Liver (tissue), 9 donors: Measurements from ENCODE around the gene PFN4. TPM values are rescaled to one million over a fixed set of nuclear protein-coding genes. Genes with fewer than 3 reads are reported as not detected.

Experiments
- DNase-seq: peaks from one replicate; pipeline ENCODE4 v3.0.0-alpha.2; 2017; ENCODE audit warnings: low spot score
- H3K27ac ChIP-seq, 2 donors: one replicate each; pipeline ENCODE4 v1.7.0; 2013; ENCODE audit warnings: inconsistent platforms in 2 of 2, low read length in 2 of 2, control low read depth in 1 of 2, low read depth in 1 of 2, mild to moderate bottlenecking in 1 of 2
- H3K27me3 ChIP-seq, 4 donors: one replicate each; pipeline versions ENCODE4 v1.6.1 to v1.7.0; 2013; ENCODE audit warnings: low read length in 3 of 4, inconsistent platforms in 1 of 4, mild to moderate bottlenecking in 1 of 4, moderate library complexity in 1 of 4; ENCODE audit not compliant: control insufficient read depth in 4 of 4, insufficient read depth in 4 of 4
- H3K36me3 ChIP-seq, 4 donors: one replicate each; pipeline versions ENCODE4 v1.6.1 to v1.7.0; 2013; ENCODE audit warnings: low read length in 3 of 4, mild to moderate bottlenecking in 3 of 4, low read depth in 1 of 4, moderate library complexity in 1 of 4; ENCODE audit not compliant: control insufficient read depth in 4 of 4, insufficient read depth in 3 of 4
- H3K4me1 ChIP-seq, 4 donors: one replicate each; pipeline versions ENCODE4 v1.6.1 to v1.7.0; 2013; ENCODE audit warnings: low read length in 3 of 4, mild to moderate bottlenecking in 3 of 4, moderate library complexity in 1 of 4; ENCODE audit not compliant: control insufficient read depth in 4 of 4, insufficient read depth in 4 of 4
- H3K4me3 ChIP-seq, 3 donors: one replicate each; pipeline versions ENCODE4 v1.6.1 to v1.7.0; 2013; ENCODE audit warnings: low read length in 3 of 3, control low read depth in 1 of 3, low read depth in 1 of 3, mild to moderate bottlenecking in 1 of 3
- H3K9ac ChIP-seq, 2 donors: one replicate each; pipeline ENCODE4 v1.7.0; 2013; ENCODE audit warnings: low read length in 2 of 2, mild to moderate bottlenecking in 2 of 2, moderate library complexity in 2 of 2, control low read depth in 1 of 2, low read depth in 1 of 2
- H3K9me3 ChIP-seq, 4 donors: one replicate each; pipeline versions ENCODE4 v1.6.1 to v1.7.0; 2013; ENCODE audit warnings: low read length in 3 of 4; ENCODE audit not compliant: control insufficient read depth in 4 of 4
- EGR1 ChIP-seq, 2 donors: IDR thresholded peaks; 2 replicates each; pipeline ENCODE4 v1.6.1; 2016 to 2018; ENCODE audit warnings: antibody characterized with exemption in 2 of 2, low read depth in 2 of 2
- FOXA1 ChIP-seq: IDR thresholded peaks from 2 replicates; pipeline ENCODE4 v1.6.1; 2016; ENCODE audit warnings: antibody characterized with exemption
- FOXA2 ChIP-seq: IDR thresholded peaks from 2 replicates; pipeline ENCODE4 v1.6.1; 2016; ENCODE audit warnings: antibody characterized with exemption
- GABPA ChIP-seq, 2 donors: IDR thresholded peaks in 1 of 2; conservative IDR thresholded peaks in 1 of 2; 2 replicates each; pipeline ENCODE4 v1.6.1; 2016; ENCODE audit warnings: antibody characterized with exemption in 2 of 2, mild to moderate bottlenecking in 1 of 2, moderate library complexity in 1 of 2
- HNF4A ChIP-seq, 2 donors: conservative IDR thresholded peaks; 2 replicates each; pipeline ENCODE4 v1.6.1; 2016; ENCODE audit warnings: antibody characterized with exemption in 2 of 2, mild to moderate bottlenecking in 2 of 2
- JUND ChIP-seq, 2 donors: IDR thresholded peaks; 2 replicates each; pipeline ENCODE4 v1.6.1; 2016; ENCODE audit warnings: antibody characterized with exemption in 2 of 2
- RAD21 ChIP-seq, 2 donors: IDR thresholded peaks; 2 replicates each; pipeline ENCODE4 v1.6.1; 2016; ENCODE audit warnings: antibody characterized with exemption in 2 of 2, mild to moderate bottlenecking in 2 of 2
- RXRA ChIP-seq, 2 donors: IDR thresholded peaks; 2 replicates each; pipeline ENCODE4 v1.6.1; 2017 to 2018; ENCODE audit warnings: antibody characterized with exemption in 2 of 2, mild to moderate bottlenecking in 1 of 2
- SP1 ChIP-seq: IDR thresholded peaks from 2 replicates; pipeline ENCODE4 v1.6.1; 2018; ENCODE audit warnings: antibody characterized with exemption, mild to moderate bottlenecking
- TAF1 ChIP-seq: conservative IDR thresholded peaks from 2 replicates; pipeline ENCODE4 v1.6.1; 2016; ENCODE audit warnings: antibody characterized with exemption, mild to moderate bottlenecking
- YY1 ChIP-seq: IDR thresholded peaks from 2 replicates; pipeline ENCODE4 v1.6.1; 2016; ENCODE audit warnings: antibody characterized with exemption, mild to moderate bottlenecking
- polyA plus RNA-seq, 2 donors: library from polyadenylated mRNA; stranded (reverse) in 1 of 2; unstranded in 1 of 2; fragments of 200-250 nt in 1 of 2; fragments of >200 nt in 1 of 2; fragmentation: Nextera tagmentation in 1 of 2; extraction: Ambion mirVana in 1 of 2; gene quantifications; one replicate each; pipeline versions ENCODE4 v1.2.1 to v1.2.3, GENCODE V29; 2013 to 2015
- total RNA-seq, 2 donors: library from RNA; depleted of rRNA; stranded (reverse); fragments of >200 nt; gene quantifications; one replicate each; pipeline ENCODE4 v1.2.3, GENCODE V29; 2014
- TF ChIP-seq, protein P1 (sequence below): IDR thresholded peaks from 2 replicates; pipeline ENCODE4 v1.6.1; 2016; ENCODE audit warnings: antibody characterized with exemption, mild to moderate bottlenecking
- TF ChIP-seq, protein P2 (sequence below): IDR thresholded peaks from 2 replicates; pipeline ENCODE4 v1.6.1; 2016; ENCODE audit warnings: antibody characterized with exemption
- TF ChIP-seq, protein P3 (sequence below): IDR thresholded peaks from 2 replicates; pipeline ENCODE4 v1.6.1; 2016; ENCODE audit warnings: antibody characterized with exemption
- donor health status: healthy.
- donor health status: healthy.
- donor health status: healthy.
- donor health status: healthy.
- donor health status: healthy.

Gene PFN4
- total and polyA plus RNA-seq, 4 donors, result 0.12 to 0.51 (median 0.40) TPM; not detected in 1

DNA sequence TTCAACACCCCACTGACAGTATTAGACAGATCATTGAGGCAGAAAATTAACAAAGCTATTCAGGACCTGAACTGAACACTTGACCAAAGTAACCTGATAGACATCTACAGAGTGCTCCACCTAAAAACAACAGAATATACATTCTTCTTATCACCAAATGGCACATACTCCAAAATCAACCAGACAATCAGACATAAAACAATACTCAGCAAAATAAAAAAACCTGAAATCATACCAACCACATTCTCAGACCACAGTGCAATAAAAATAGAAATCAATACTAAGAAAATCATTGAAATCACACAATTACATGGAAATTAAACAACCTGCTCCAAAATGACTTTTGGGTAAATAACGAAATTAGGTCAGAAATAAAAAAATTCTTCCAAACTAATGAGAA lies 15.8 kb downstream of the PFN4 start (continued):
- TF ChIP-seq, protein P1, sequence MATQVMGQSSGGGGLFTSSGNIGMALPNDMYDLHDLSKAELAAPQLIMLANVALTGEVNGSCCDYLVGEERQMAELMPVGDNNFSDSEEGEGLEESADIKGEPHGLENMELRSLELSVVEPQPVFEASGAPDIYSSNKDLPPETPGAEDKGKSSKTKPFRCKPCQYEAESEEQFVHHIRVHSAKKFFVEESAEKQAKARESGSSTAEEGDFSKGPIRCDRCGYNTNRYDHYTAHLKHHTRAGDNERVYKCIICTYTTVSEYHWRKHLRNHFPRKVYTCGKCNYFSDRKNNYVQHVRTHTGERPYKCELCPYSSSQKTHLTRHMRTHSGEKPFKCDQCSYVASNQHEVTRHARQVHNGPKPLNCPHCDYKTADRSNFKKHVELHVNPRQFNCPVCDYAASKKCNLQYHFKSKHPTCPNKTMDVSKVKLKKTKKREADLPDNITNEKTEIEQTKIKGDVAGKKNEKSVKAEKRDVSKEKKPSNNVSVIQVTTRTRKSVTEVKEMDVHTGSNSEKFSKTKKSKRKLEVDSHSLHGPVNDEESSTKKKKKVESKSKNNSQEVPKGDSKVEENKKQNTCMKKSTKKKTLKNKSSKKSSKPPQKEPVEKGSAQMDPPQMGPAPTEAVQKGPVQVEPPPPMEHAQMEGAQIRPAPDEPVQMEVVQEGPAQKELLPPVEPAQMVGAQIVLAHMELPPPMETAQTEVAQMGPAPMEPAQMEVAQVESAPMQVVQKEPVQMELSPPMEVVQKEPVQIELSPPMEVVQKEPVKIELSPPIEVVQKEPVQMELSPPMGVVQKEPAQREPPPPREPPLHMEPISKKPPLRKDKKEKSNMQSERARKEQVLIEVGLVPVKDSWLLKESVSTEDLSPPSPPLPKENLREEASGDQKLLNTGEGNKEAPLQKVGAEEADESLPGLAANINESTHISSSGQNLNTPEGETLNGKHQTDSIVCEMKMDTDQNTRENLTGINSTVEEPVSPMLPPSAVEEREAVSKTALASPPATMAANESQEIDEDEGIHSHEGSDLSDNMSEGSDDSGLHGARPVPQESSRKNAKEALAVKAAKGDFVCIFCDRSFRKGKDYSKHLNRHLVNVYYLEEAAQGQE, result no peak
- TF ChIP-seq HNF4A (conservative IDR thresholded peaks at IDR 0.05) (no peak), FOXA1 (no peak), JUND (IDR thresholded peaks at IDR 0.05) (no peak), SP1 (no peak), FOXA2 (no peak)
- TF ChIP-seq, protein P2, sequence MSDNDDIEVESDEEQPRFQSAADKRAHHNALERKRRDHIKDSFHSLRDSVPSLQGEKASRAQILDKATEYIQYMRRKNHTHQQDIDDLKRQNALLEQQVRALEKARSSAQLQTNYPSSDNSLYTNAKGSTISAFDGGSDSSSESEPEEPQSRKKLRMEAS, result no peak

DNA sequence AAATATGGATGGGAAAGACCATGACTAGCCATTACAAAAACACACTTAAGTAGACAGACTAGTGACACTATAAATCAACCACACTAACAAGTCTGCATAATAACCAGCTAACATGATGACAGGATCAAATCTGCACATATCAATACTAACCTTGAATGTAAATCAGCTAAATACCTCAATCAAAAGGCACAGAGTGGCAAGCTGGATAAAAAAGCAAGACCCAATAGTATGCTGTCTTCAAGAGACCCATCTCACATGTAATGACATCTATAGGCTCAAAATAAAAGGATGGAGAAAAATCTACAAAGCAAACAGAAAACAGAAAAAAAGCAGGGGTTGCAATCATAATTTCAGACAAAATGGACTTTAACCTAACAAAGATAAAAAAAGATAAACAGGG lies 16.3 kb downstream of the PFN4 start:
- Histone ChIP-seq H3K9ac (no peak overlapping the region), H3K4me1 (no peaks in the 10 kb centered on the region), H3K9me3 (no peaks in the 10 kb centered on the region), H3K36me3 (no peaks in the 10 kb centered on the region), H3K27me3 (no peaks in the 10 kb centered on the region), H3K4me3 (no peak overlapping the region), H3K27ac (no peak overlapping the region)
- no peak for DNase-seq
- TF ChIP-seq RXRA (IDR thresholded peaks at IDR 0.05), result no peak
- no peak for TF ChIP-seq TAF1
- no peak for TF ChIP-seq EGR1 (IDR thresholded peaks at IDR 0.05; ENCODE audit: low read depth in 2 of 2)
- TF ChIP-seq SP1, result no peak
- TF ChIP-seq, protein P1, result no peak
- TF ChIP-seq, protein P2, result no peak
- no peak for TF ChIP-seq GABPA (IDR thresholded peaks at IDR 0.05 in 1 of 2, conservative IDR thresholded peaks at IDR 0.05 in 1 of 2)
- TF ChIP-seq FOXA2, result no peak
- no peak for TF ChIP-seq YY1
- TF ChIP-seq, protein P3, sequence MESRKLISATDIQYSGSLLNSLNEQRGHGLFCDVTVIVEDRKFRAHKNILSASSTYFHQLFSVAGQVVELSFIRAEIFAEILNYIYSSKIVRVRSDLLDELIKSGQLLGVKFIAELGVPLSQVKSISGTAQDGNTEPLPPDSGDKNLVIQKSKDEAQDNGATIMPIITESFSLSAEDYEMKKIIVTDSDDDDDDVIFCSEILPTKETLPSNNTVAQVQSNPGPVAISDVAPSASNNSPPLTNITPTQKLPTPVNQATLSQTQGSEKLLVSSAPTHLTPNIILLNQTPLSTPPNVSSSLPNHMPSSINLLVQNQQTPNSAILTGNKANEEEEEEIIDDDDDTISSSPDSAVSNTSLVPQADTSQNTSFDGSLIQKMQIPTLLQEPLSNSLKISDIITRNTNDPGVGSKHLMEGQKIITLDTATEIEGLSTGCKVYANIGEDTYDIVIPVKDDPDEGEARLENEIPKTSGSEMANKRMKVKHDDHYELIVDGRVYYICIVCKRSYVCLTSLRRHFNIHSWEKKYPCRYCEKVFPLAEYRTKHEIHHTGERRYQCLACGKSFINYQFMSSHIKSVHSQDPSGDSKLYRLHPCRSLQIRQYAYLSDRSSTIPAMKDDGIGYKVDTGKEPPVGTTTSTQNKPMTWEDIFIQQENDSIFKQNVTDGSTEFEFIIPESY, result no peak
- TF ChIP-seq RAD21 (IDR thresholded peaks at IDR 0.05), result no peak
- no peak for TF ChIP-seq JUND (IDR thresholded peaks at IDR 0.05)
